Gastroesophageal sphincter (tissue), 3 donors: ENCODE measurements around the gene TGFBR3.

Experiments used
- CTCF ChIP-seq, 4 experiments: fragments of 200-600 bp in 2 of 4; fragments of 450-650 bp in 2 of 4; sonication (generic) in 1 of 4; IDR thresholded peaks; one replicate each; pipeline ENCODE4 v1.5.1; 2017 to 2019; ENCODE audit warnings: antibody characterized with exemption in 4 of 4, mild to moderate bottlenecking in 2 of 4, moderate library complexity in 2 of 4
- POLR2AphosphoS5 ChIP-seq: sonication (generic); formaldehyde crosslinking; IDR thresholded peaks from one replicate; pipeline ENCODE4 v1.6.1; 2017; ENCODE audit warnings: antibody characterized with exemption

GRCh38 chr1:91846639-91847013 is 39.3 kb downstream of the TGFBR3 start:
- TF ChIP-seq CTCF (IDR thresholded peaks at IDR 0.05) (no peak), POLR2AphosphoS5 (no peak)
